Measurements from ENCODE around the gene CNTROB.

CNTROB gene

DNA sequence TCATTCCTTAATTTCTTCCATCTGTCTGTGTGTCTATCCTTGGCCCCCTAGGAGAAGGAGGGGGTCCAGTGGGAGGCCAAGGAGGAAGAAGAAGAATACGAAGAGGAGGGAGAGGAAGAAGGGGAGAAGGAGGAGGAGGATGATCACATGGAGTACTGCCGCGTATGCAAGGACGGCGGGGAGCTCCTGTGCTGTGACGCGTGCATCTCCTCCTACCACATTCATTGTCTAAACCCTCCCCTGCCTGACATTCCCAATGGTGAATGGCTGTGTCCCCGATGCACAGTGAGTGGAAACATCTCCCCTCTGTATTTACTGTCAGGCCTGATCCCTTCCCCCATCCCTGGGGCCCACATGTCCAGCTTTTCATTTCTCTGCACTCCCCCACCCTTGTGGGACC lies 37.1 kb upstream of the CNTROB start:
- Histone ChIP-seq H4K20me1 (ENCODE audit: control insufficient read depth, insufficient read depth, low read depth, low read length) (no peaks in the 10 kb centered on the region), H3K36me3 (ENCODE audit: control insufficient read depth, low read length) (peaks cover 85% of the 10 kb centered on the region), H3K4me1 (ENCODE audit: control insufficient read depth, low read length) (no peaks in the 10 kb centered on the region), H3K9me2 (replicated peaks; ENCODE audit: control insufficient read depth, low read length) (no peaks in the 10 kb centered on the region), H3K4me3 (ENCODE audit: low read length) (no peak overlapping the region), H3K27ac (ENCODE audit: low read depth, low read length) (no peak overlapping the region), H3F3A (ENCODE audit: control insufficient read depth, insufficient read depth) (no peaks in the 10 kb centered on the region), H3K27me3 (ENCODE audit: control insufficient read depth, low read length) (no peaks in the 10 kb centered on the region), H3K9me3 (ENCODE audit: control insufficient read depth, insufficient read depth, low read length) (no peaks in the 10 kb centered on the region), H3K79me2 (ENCODE audit: control insufficient read depth, low read length) (peaks cover 11% of the 10 kb centered on the region), H3K4me2 (ENCODE audit: low read length) (no peak overlapping the region)
- no peak for TF ChIP-seq EZH2phosphoT487 (IDR thresholded peaks at IDR 0.05; ENCODE audit: borderline replicate concordance, low read length)
- TF ChIP-seq, protein P1, sequence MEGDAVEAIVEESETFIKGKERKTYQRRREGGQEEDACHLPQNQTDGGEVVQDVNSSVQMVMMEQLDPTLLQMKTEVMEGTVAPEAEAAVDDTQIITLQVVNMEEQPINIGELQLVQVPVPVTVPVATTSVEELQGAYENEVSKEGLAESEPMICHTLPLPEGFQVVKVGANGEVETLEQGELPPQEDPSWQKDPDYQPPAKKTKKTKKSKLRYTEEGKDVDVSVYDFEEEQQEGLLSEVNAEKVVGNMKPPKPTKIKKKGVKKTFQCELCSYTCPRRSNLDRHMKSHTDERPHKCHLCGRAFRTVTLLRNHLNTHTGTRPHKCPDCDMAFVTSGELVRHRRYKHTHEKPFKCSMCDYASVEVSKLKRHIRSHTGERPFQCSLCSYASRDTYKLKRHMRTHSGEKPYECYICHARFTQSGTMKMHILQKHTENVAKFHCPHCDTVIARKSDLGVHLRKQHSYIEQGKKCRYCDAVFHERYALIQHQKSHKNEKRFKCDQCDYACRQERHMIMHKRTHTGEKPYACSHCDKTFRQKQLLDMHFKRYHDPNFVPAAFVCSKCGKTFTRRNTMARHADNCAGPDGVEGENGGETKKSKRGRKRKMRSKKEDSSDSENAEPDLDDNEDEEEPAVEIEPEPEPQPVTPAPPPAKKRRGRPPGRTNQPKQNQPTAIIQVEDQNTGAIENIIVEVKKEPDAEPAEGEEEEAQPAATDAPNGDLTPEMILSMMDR (IDR thresholded peaks at IDR 0.05; ENCODE audit: low read depth, low read length, poor library complexity, severe bottlenecking) = no peak

DNA sequence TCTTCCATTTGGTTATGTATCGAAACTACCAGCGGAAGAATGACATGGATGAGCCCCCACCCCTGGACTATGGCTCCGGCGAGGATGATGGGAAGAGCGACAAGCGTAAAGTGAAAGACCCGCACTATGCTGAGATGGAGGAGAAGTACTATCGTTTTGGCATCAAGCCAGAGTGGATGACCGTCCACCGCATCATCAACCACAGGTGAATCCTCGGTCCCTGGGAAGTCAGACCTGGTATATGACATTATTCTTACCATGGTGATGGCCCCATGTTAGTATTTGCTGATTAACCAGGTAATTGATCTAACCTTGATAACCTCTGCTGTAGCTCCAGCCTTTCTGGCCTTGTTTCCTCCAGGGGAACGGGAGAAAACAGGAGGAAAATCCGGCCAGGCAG lies 34.9 kb upstream of the CNTROB start:
- Histone ChIP-seq H3K4me2 (ENCODE audit: low read length) (no peak overlapping the region), H3F3A (ENCODE audit: control insufficient read depth, insufficient read depth) (no peaks in the 10 kb centered on the region), H3K79me2 (ENCODE audit: control insufficient read depth, low read length) (no peaks in the 10 kb centered on the region; the same call in 1 of the 2 replicates), H3K4me1 (ENCODE audit: control insufficient read depth, low read length) (no peaks in the 10 kb centered on the region), H4K20me1 (ENCODE audit: control insufficient read depth, insufficient read depth, low read depth, low read length) (no peaks in the 10 kb centered on the region), H3K4me3 (ENCODE audit: low read length) (no peak overlapping the region), H3K9me3 (ENCODE audit: control insufficient read depth, insufficient read depth, low read length) (no peaks in the 10 kb centered on the region), H3K27me3 (ENCODE audit: control insufficient read depth, low read length) (no peaks in the 10 kb centered on the region), H3K36me3 (ENCODE audit: control insufficient read depth, low read length) (peaks cover 84% of the 10 kb centered on the region), H3K27ac (ENCODE audit: low read depth, low read length) (no peak overlapping the region), H3K9me2 (replicated peaks; ENCODE audit: control insufficient read depth, low read length) (no peaks in the 10 kb centered on the region)
- TF ChIP-seq EZH2phosphoT487 (IDR thresholded peaks at IDR 0.05; ENCODE audit: borderline replicate concordance, low read length) = no peak
- TF ChIP-seq, protein P1 (IDR thresholded peaks at IDR 0.05; ENCODE audit: low read depth, low read length, poor library complexity, severe bottlenecking) = no peak

DNA sequence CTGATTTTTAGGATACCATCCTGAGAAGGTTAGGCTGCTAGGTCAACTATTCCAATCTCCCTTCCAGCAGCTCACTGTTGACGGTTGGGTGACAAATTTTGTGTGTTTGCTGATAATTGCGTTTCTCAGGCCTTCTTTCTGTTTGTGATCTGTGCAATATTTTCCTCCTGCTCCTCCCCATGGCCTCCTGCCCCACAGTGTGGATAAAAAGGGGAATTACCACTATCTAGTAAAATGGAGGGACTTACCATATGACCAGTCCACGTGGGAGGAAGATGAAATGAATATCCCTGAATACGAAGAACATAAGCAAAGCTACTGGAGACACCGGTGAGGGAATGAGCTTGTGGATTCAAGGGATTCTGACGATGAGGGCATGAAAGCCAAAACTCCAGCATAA lies 34.2 kb upstream of the CNTROB start:
- Histone ChIP-seq H3K27me3 (ENCODE audit: control insufficient read depth, low read length) (no peaks in the 10 kb centered on the region), H3K4me1 (ENCODE audit: control insufficient read depth, low read length) (no peaks in the 10 kb centered on the region), H3K9me3 (ENCODE audit: control insufficient read depth, insufficient read depth, low read length) (no peaks in the 10 kb centered on the region), H3K36me3 (ENCODE audit: control insufficient read depth, low read length) (peaks cover 87% of the 10 kb centered on the region), H3K4me3 (ENCODE audit: low read length) (no peak overlapping the region), H3K79me2 (ENCODE audit: control insufficient read depth, low read length) (no peaks in the 10 kb centered on the region), H3K27ac (ENCODE audit: low read depth, low read length) (no peak overlapping the region), H3K9me2 (replicated peaks; ENCODE audit: control insufficient read depth, low read length) (no peaks in the 10 kb centered on the region), H3F3A (ENCODE audit: control insufficient read depth, insufficient read depth) (no peaks in the 10 kb centered on the region), H3K4me2 (ENCODE audit: low read length) (no peak overlapping the region), H4K20me1 (ENCODE audit: control insufficient read depth, insufficient read depth, low read depth, low read length) (no peaks in the 10 kb centered on the region)
- TF ChIP-seq, protein P1 (IDR thresholded peaks at IDR 0.05; ENCODE audit: low read depth, low read length, poor library complexity, severe bottlenecking) = peak; percentile 50
- TF ChIP-seq EZH2phosphoT487 (IDR thresholded peaks at IDR 0.05; ENCODE audit: borderline replicate concordance, low read length) = no peak

All from DOHH2 (cell line).